GM15510 (cell line): ENCODE data around the gene KCND3.

Experiments
- POLR2A ChIP-seq: IDR thresholded peaks from 3 replicates; pipeline ENCODE4 v1.6.1; 2011; ENCODE audit warnings: borderline replicate concordance; ENCODE audit not compliant: insufficient read length; ENCODE audit errors: extremely low read depth

KCND3 gene

GRCh38 chr1:111841189-111841588 lies 148.3 kb downstream of the KCND3 start:
- TF ChIP-seq POLR2A, result no peak

DNA sequence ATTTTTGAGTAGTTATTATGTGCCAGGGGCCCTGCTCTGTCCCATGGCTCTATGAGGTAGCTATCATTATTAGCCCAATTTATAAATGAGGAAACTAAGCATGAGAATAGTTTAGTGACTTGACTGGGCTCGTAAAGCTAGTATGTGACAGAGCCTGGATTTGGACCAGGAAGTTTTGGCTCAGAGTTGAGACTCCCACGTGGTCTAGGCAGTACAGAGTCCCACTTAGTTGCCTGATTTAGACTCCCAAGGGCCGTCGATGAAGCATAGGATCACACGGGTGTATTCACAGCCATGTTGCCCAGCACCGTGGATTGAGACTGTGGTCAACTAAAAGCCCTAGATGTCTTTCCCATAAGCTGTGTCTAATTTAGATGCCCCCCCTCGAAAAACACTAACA lies 152.1 kb downstream of the KCND3 start:
- TF ChIP-seq POLR2A, result no peak

GRCh38 chr1:111836111-111836510 lies 153.4 kb downstream of the KCND3 start:
- TF ChIP-seq POLR2A, result no peak

- no peak for TF ChIP-seq POLR2A
Measured at GRCh38 chr1:111835514-111835913, 154.0 kb downstream of the KCND3 start.

DNA sequence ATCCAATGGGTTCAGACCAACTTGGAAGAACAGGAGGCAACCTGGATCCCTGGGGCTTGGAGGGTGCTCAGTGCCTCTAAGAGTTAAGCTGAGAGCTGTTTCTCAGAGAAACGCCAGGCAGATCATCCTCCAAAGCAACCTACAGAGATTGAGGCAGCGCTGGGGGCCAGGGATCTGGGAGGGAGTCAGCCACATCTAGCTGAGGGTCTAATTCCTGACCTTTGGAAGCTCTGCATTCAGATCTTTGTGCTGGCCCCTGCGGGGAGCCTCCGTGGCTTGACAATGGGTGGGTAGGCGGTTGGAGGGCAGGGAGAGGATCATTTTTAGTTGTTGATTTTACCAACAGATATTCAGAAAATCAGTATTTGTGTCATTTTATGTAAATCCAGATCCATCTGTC lies 154.5 kb downstream of the KCND3 start:
- no peak for TF ChIP-seq POLR2A

DNA sequence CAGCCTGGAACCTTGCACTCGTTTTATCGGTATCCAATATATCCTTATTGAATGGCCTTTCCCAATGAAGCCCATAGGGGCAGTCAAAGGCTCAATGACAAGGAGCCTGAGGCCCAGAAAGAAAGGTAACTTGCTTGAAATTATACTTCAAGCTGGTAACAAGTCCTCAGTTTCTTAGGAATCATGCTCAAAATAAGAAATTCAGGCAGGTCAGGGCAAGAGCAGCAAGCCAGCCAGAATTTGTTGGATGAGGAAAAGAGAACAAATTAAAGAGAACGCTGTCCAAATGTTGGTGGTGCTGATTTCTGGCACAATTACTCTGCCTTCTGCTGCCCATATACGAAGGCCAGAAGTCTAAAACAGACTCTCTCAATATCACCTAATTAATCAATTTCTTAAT lies 156.1 kb downstream of the KCND3 start:
- no peak for TF ChIP-seq POLR2A

GRCh38 chr1:111832521-111833155 lies 156.8 kb downstream of the KCND3 start:
- no peak for TF ChIP-seq POLR2A

- TF ChIP-seq POLR2A, result no peak
Measured at GRCh38 chr1:111831153-111831552, 158.3 kb downstream of the KCND3 start.

GRCh38 chr1:111827946-111828345 lies 161.5 kb downstream of the KCND3 start:
- TF ChIP-seq POLR2A, result no peak

DNA sequence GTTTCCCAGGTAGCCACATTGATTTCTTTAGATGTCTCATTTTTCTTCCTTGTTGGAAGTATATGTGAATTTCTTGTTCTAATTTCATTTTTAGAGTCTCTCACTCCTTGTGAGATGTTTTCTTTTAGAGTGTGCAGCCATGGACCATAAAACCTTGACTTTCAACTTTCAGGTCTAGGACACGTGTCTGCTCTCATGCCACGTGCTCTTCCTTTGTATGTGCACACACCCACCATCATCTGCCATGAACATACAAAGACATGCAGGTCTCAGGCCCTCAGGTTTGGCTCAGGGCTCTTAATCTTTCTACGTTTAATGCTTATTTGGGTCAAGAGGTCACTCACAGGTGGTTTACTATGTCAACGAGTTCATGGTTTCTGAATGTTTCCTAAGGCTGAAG lies 163.2 kb downstream of the KCND3 start:
- TF ChIP-seq POLR2A, result no peak

GRCh38 chr1:111825217-111825616 lies 164.3 kb downstream of the KCND3 start:
- no peak for TF ChIP-seq POLR2A

GRCh38 chr1:111822138-111822537 lies 167.3 kb downstream of the KCND3 start:
- no peak for TF ChIP-seq POLR2A

GRCh38 chr1:111821121-111821745 lies 168.2 kb downstream of the KCND3 start:
- no peak for TF ChIP-seq POLR2A

GRCh38 chr1:111819566-111820263 lies 169.8 kb downstream of the KCND3 start:
- no peak for TF ChIP-seq POLR2A

DNA sequence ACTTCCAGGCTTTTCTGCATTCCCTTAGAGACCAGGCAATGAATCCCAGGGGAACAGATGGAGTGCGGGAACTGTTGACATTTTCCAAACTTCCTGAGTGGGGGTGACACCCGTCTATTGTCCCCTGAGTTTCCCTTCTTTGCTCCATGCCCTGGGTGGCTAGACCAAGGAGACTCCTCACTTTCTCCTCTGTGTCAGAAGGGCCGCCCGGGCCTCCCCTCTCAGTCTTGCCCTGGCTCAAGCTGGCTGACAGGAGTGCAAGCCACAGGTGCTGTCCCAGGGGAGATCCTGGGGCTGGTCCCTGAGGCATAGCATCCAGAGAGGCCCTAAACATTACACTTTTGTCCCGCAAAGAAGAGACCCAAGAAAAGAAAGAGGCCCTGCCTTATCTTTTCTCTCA lies 170.9 kb downstream of the KCND3 start:
- no peak for TF ChIP-seq POLR2A

DNA sequence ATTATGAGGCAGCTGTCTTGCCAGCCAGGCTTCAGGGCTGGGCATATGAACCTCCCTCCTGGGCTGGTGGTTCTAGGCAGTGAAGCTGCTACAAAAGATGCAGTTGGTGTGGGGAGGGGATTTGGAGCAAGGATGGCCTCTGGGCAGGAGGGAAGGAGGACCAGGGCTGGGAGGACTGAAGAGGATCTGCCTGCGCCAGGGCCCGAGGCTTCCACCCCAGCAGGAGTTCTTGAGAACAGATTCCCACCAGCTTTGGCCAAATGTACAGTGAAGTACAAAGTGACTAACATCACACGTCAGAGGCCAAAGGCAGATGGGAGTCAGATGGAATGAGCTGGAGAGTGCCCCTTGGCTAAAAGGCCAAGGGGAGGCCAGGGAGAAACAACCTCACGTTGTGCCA lies 171.4 kb downstream of the KCND3 start:
- TF ChIP-seq POLR2A, result no peak
